Endodermal cell (in vitro differentiated cells): ENCODE measurements around the gene KCNK15. TPM values are rescaled to one million over a fixed set of nuclear protein-coding genes. Genes with fewer than 3 reads are reported as not detected.

ENCODE experiments used
- DNase-seq: peaks from one replicate; pipeline ENCODE4 v3.0.0-alpha.2; 2017
- H3K27ac ChIP-seq: 2 replicates; pipeline ENCODE4 v1.5.1; 2013; ENCODE audit warnings: mild to moderate bottlenecking, low read depth, low read length, moderate library complexity
- H3K27me3 ChIP-seq: 2 replicates; pipeline ENCODE4 v1.6.1; 2013; ENCODE audit warnings: mild to moderate bottlenecking, low read length, moderate library complexity; ENCODE audit not compliant: insufficient read depth, control insufficient read depth, poor library complexity, severe bottlenecking
- H3K36me3 ChIP-seq: 2 replicates; pipeline ENCODE4 v1.7.0; 2013; ENCODE audit warnings: mild to moderate bottlenecking, low read length, moderate library complexity; ENCODE audit not compliant: control insufficient read depth, insufficient read depth
- H3K4me1 ChIP-seq: one replicate; pipeline ENCODE4 v1.7.0; 2013; ENCODE audit warnings: low read length; ENCODE audit not compliant: control insufficient read depth, insufficient read depth
- H3K4me3 ChIP-seq: 2 replicates; pipeline ENCODE4 v1.5.1; 2013; ENCODE audit warnings: mild to moderate bottlenecking, low read length, moderate library complexity
- H3K9ac ChIP-seq: 2 replicates; pipeline ENCODE4 v1.6.1; 2013; ENCODE audit warnings: mild to moderate bottlenecking, low read length, moderate library complexity; ENCODE audit not compliant: poor library complexity, severe bottlenecking; ENCODE audit errors: extremely low read depth
- H3K9me3 ChIP-seq: 2 replicates; pipeline ENCODE4 v1.6.1; 2013; ENCODE audit warnings: mild to moderate bottlenecking, low read length, moderate library complexity; ENCODE audit not compliant: control insufficient read depth
- H3K27ac Mint-ChIP-seq: 2 replicates; pipeline ENCODE4 v1.8.0; 2020; ENCODE audit warnings: mixed read lengths
- H3K27me3 Mint-ChIP-seq: 2 replicates; pipeline ENCODE4 v1.8.0; 2021; ENCODE audit warnings: mild to moderate bottlenecking, mixed read lengths; ENCODE audit not compliant: insufficient read depth
- H3K36me3 Mint-ChIP-seq: 2 replicates; pipeline ENCODE4 v1.8.0; 2020; ENCODE audit warnings: low read depth, mixed read lengths
- H3K4me1 Mint-ChIP-seq: 2 replicates; pipeline ENCODE4 v1.8.0; 2020; ENCODE audit warnings: mixed read lengths
- H3K4me3 Mint-ChIP-seq: 2 replicates; pipeline ENCODE4 v1.8.0; 2020; ENCODE audit warnings: mild to moderate bottlenecking, moderate library complexity, mixed read lengths
- H3K9me3 Mint-ChIP-seq: 2 replicates; pipeline ENCODE4 v1.8.0; 2020; ENCODE audit warnings: mild to moderate bottlenecking, mixed read lengths
- CTCF ChIP-seq: fragments of 200-600 bp; sonication (generic); conservative IDR thresholded peaks from 2 replicates; pipeline ENCODE4 v1.5.0; 2021; ENCODE audit warnings: antibody characterized with exemption, mild to moderate bottlenecking
- WGBS, 2 experiments: methylation state at CpG; one replicate each; pipeline versions ENCODE4 v1.1.5 to v1.1.7; 2013; ENCODE audit warnings: missing lambda C conversion rate in 2 of 2, mixed read lengths in 1 of 2; ENCODE audit not compliant: insufficient coverage in 1 of 2, insufficient read length in 1 of 2; 5-methylcytosine and 5-hydroxymethylcytosine counted together
- total RNA-seq, 2 donors: library from RNA; stranded (reverse); fragmentation: NEBNext Ultra II Directional in 1 of 2; extraction: Animal tissue kit (Norgen Biotek cat#: 25700) in 1 of 2; gene quantifications; 2 replicates in 1 of 2; 3 replicates in 1 of 2; pipeline ENCODE4 v1.2.1, GENCODE V29; 2021

KCNK15 gene
- total RNA-seq, 2 donors from 2014 or later, result 0.15 to 0.22 TPM

GRCh38 chr20:44796758-44797457, 51.2 kb downstream of the KCNK15 start:
- TF ChIP-seq CTCF, result no peak
- no peaks in the 10 kb centered on the region for H3K36me3 Mint-ChIP-seq
- Histone ChIP-seq H3K27ac (no peak overlapping the region), H3K36me3 (no peaks in the 10 kb centered on the region), H3K9ac (no peak overlapping the region), H3K27me3 (peaks cover 26% of the 10 kb centered on the region), H3K9me3 (no peaks in the 10 kb centered on the region), H3K4me1 (no peaks in the 10 kb centered on the region), H3K4me3 (no peak overlapping the region)
- H3K27ac Mint-ChIP-seq, result no peak overlapping the region
- H3K9me3 Mint-ChIP-seq, result no peaks in the 10 kb centered on the region
- H3K27me3 Mint-ChIP-seq, result peaks cover 18% of the 10 kb centered on the region
- no peak overlapping the region for H3K4me3 Mint-ChIP-seq
- WGBS, 2 experiments, result 89 to 92% methylated on average over 2 to 3 of the region's 3 CpGs
- peaks cover 10% of the 10 kb centered on the region for H3K4me1 Mint-ChIP-seq
- DNase-seq, result no peak

GRCh38 chr20:44799691-44800090, 54.0 kb downstream of the KCNK15 start:
- Mint-ChIP-seq H3K27ac (no peak overlapping the region), H3K27me3 (peaks cover 25% of the 10 kb centered on the region), H3K9me3 (no peaks in the 10 kb centered on the region), H3K4me3 (no peak overlapping the region), H3K36me3 (no peaks in the 10 kb centered on the region), H3K4me1 (peaks cover 10% of the 10 kb centered on the region)
- H3K36me3 ChIP-seq, result no peaks in the 10 kb centered on the region
- H3K27me3 ChIP-seq, result peaks cover 48% of the 10 kb centered on the region
- no peaks in the 10 kb centered on the region for H3K9me3 ChIP-seq
- no peaks in the 10 kb centered on the region for H3K4me1 ChIP-seq
- DNase-seq, result no peak
- no peak overlapping the region for H3K27ac ChIP-seq
- no peak overlapping the region for H3K9ac ChIP-seq
- 86 to 96% methylated on average over 4 to 5 of the region's 5 CpGs for WGBS, 2 experiments
- TF ChIP-seq CTCF, result no peak
- H3K4me3 ChIP-seq, result no peak overlapping the region

GRCh38 chr20:44800391-44801046, 54.9 kb downstream of the KCNK15 start:
- no peak overlapping the region for H3K27ac ChIP-seq
- 64 to 87% methylated on average over 3 to 8 of the region's 8 CpGs for WGBS, 2 experiments
- H3K27me3 Mint-ChIP-seq, result peaks cover 31% of the 10 kb centered on the region
- H3K9me3 Mint-ChIP-seq, result no peaks in the 10 kb centered on the region
- TF ChIP-seq CTCF, result peak; percentile 76
- no peak overlapping the region for H3K4me3 Mint-ChIP-seq
- DNase-seq, result peak; percentile 77
- no peaks in the 10 kb centered on the region for H3K9me3 ChIP-seq
- H3K9ac ChIP-seq, result no peak overlapping the region
- H3K36me3 Mint-ChIP-seq, result no peaks in the 10 kb centered on the region
- peaks cover 10% of the 10 kb centered on the region for H3K4me1 Mint-ChIP-seq
- H3K36me3 ChIP-seq, result no peaks in the 10 kb centered on the region
- no peak overlapping the region for H3K4me3 ChIP-seq
- peaks cover 50% of the 10 kb centered on the region for H3K27me3 ChIP-seq
- H3K4me1 ChIP-seq, result no peaks in the 10 kb centered on the region
- no peak overlapping the region for H3K27ac Mint-ChIP-seq

Other genes with a start within 250 kb of the KCNK15 start
- gene SERINC3, start 223.8 kb upstream of the KCNK15 start, total RNA-seq, result 10 to 100 TPM; 75.6 to 91.3 TPM
- gene PKIG, start 163.3 kb upstream of the KCNK15 start, total RNA-seq, result 10 to 100 TPM; 61.5 to 77.6 TPM
- 10 to 100 TPM; 12.8 to 15.9 TPM for gene ADA, start 94.2 kb upstream of the KCNK15 start, total RNA-seq
- not detected for gene CCN5, start 30.5 kb upstream of the KCNK15 start, total RNA-seq
- 10 to 100 TPM in 1 of 2 donors, 1 to 10 TPM in 1; 4.3 to 13.0 TPM for gene RIMS4, start 64.7 kb downstream of the KCNK15 start, total RNA-seq
- 100 to 1,000 TPM; 183 to 193 TPM for gene YWHAB, start 139.8 kb downstream of the KCNK15 start, total RNA-seq
- gene PABPC1L, start 164.2 kb downstream of the KCNK15 start, total RNA-seq, result 100 to 1,000 TPM; 129 to 142 TPM
- gene TOMM34, start 214.5 kb downstream of the KCNK15 start, total RNA-seq, result 10 to 100 TPM; 43.6 to 43.9 TPM
- gene STK4, start 220.6 kb downstream of the KCNK15 start, total RNA-seq, result 10 to 100 TPM; 29.2 to 33.1 TPM